ENCODE results near the gene FBXW7.

The FBXW7 gene

GRCh38 chr4:152448854-152449253, 87.0 kb downstream of the FBXW7 start:
- no peak overlapping the region for H3K4me3 ChIP-seq
- no peak overlapping the region for H3K27ac ChIP-seq

GRCh38 chr4:152448038-152448707, 87.7 kb downstream of the FBXW7 start:
- Histone ChIP-seq H3K4me3 (no peak overlapping the region), H3K27ac (no peak overlapping the region)

GRCh38 chr4:152443859-152444258, 92.0 kb downstream of the FBXW7 start:
- Histone ChIP-seq H3K27ac (no peak overlapping the region), H3K4me3 (no peak overlapping the region)

GRCh38 chr4:152437561-152437960, 98.3 kb downstream of the FBXW7 start:
- Histone ChIP-seq H3K27ac (no peak overlapping the region), H3K4me3 (no peak overlapping the region)

GRCh38 chr4:152436384-152436783, 99.5 kb downstream of the FBXW7 start:
- no peak overlapping the region for H3K4me3 ChIP-seq

GRCh38 chr4:152434011-152434410, 101.9 kb downstream of the FBXW7 start:
- no peak overlapping the region for H3K27ac ChIP-seq
- no peak overlapping the region for H3K4me3 ChIP-seq

More at GRCh38 chr4:152436384-152436783, 99.5 kb downstream of the FBXW7 start:
- H3K27ac ChIP-seq = no peak overlapping the region

- Histone ChIP-seq H3K4me3 (no peak overlapping the region), H3K27ac (no peak overlapping the region)
Observed at GRCh38 chr4:152431784-152432183, 104.1 kb downstream of the FBXW7 start.

- Histone ChIP-seq H3K4me3 (no peak overlapping the region), H3K27ac (no peak overlapping the region)
Observed at GRCh38 chr4:152431291-152431690, 104.6 kb downstream of the FBXW7 start.

GRCh38 chr4:152430507-152430906, 105.4 kb downstream of the FBXW7 start:
- H3K27ac ChIP-seq = no peak overlapping the region
- no peak overlapping the region for H3K4me3 ChIP-seq

GRCh38 chr4:152427981-152428380, 107.9 kb downstream of the FBXW7 start:
- Histone ChIP-seq H3K4me3 (no peak overlapping the region), H3K27ac (no peak overlapping the region)

GRCh38 chr4:152424977-152425376, 110.9 kb downstream of the FBXW7 start:
- Histone ChIP-seq H3K27ac (no peak overlapping the region), H3K4me3 (no peak overlapping the region)

- H3K27ac ChIP-seq = no peak overlapping the region
- H3K4me3 ChIP-seq = no peak overlapping the region
Observed at GRCh38 chr4:152424396-152424795, 111.5 kb downstream of the FBXW7 start.

- H3K4me3 ChIP-seq = no peak overlapping the region
- no peak overlapping the region for H3K27ac ChIP-seq
Observed at GRCh38 chr4:152422817-152423320, 113.0 kb downstream of the FBXW7 start.

- H3K27ac ChIP-seq = no peak overlapping the region
- no peak overlapping the region for H3K4me3 ChIP-seq
Observed at GRCh38 chr4:152421576-152421975, 114.3 kb downstream of the FBXW7 start.

GRCh38 chr4:152419809-152420208, 116.1 kb downstream of the FBXW7 start:
- Histone ChIP-seq H3K27ac (no peak overlapping the region), H3K4me3 (no peak overlapping the region)

- H3K4me3 ChIP-seq = no peak overlapping the region
- H3K27ac ChIP-seq = no peak overlapping the region
Observed at GRCh38 chr4:152417673-152418072, 118.2 kb downstream of the FBXW7 start.

GRCh38 chr4:152415980-152416379, 119.9 kb downstream of the FBXW7 start:
- no peak overlapping the region for H3K27ac ChIP-seq
- no peak overlapping the region for H3K4me3 ChIP-seq

GRCh38 chr4:152408514-152409327, 127.2 kb downstream of the FBXW7 start:
- Histone ChIP-seq H3K4me3 (no peak overlapping the region), H3K27ac (no peak overlapping the region)

GRCh38 chr4:152401424-152401823, 134.5 kb downstream of the FBXW7 start:
- Histone ChIP-seq H3K27ac (no peak overlapping the region), H3K4me3 (no peak overlapping the region)

GRCh38 chr4:152399246-152399645, 136.6 kb downstream of the FBXW7 start:
- no peak overlapping the region for H3K4me3 ChIP-seq
- no peak overlapping the region for H3K27ac ChIP-seq

GRCh38 chr4:152398060-152398459, 137.8 kb downstream of the FBXW7 start:
- Histone ChIP-seq H3K27ac (no peak overlapping the region), H3K4me3 (no peak overlapping the region)

Data from skin epidermis (tissue), 12 donors.